HL-60/S4 (cell line): ENCODE results near the gene CFAP54.
"Not testable (repeated sequence)": the region's sequence is repeated elsewhere in the genome, so short reads cannot be mapped to it uniquely, and the experiment has no call there.

Experiments used
- in situ Hi-C: fragments of 300-500 bp; cut with MboI; formaldehyde crosslinking; loops from 2 replicates; pipeline ENCODE4 v1.14.3; 2022; ENCODE audit warnings: low sequenced_read_pairs

CFAP54 gene

DNA sequence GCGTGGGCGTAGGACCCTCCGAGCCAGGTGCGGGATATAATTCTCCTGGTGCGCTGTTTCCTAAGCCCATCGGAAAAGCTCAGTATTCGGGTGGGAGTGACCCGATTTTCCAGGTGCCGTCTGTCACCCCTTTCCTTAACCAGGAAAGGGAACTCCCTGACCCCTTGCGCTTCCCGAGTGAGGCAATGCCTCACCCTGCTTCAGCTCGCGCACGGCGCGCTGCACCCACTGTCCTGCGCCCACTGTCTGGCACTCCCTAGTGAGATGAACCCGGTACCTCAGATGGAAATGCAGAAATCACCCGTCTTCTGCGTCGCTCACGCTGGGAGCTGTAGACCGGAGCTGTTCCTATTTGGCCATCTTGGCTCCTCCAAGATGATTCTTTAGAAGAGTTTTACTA is 240.1 kb downstream of the CFAP54 start:
- in situ Hi-C loops, result not testable (repeated sequence)

DNA sequence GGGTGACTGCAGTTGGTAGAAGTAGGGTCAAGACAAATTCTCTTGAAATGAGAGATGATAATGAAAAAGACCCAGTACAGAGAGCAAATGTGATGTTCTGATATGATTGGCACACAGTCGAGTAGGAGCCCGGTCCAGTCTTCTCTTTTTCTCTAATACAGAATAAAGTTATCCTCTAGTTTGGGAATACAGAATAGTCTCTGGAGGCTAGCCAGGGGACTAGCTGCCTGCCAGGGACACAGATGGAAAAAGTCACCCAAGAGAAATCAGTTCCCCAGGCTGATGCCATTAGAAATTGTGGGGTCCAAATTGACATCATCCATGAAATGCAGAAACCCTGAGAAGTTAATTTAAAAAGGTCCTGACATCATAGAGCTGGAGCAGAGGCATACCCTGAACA is 240.5 kb downstream of the CFAP54 start:
- in situ Hi-C loops, result no loop called here

DNA sequence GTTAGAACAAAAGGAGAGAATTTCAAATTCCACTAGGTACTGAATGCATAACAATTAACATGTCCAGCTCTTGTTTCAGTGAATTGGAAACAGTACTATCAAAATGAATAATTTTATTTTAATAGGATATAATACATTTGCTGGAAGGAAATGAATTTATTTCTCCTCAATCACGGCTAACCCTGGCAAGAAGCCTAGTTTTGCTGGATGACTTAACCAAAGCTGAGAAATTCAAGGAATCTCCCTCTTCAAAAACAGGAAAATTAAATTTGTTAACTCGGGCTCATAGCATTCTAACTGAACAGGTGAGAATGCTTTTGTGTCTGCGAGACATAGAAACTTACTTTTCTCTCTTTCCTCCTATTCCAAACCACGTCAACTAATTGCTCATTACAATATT is 254.2 kb downstream of the CFAP54 start:
- in situ Hi-C loops, result no loop called here

DNA sequence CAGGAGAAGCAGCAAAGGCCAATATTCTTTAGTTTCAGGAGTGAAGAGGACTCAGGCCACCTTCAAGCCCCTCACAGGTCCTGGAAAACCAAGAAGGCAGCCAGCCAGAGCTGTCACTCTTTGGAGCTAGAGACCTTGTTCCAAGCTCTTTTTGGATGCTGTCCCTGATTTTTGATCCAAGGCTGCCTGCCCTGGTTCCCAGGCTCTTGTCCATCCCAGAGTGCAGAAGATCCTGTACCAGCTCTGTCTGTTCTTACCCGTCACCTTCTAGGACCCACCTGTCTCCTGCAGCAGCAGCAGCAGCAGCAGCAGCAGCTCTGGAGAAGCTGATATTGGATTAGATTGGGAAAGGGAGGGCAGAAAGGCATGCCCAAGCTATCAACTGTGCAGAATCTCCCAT is 260.6 kb downstream of the CFAP54 start:
- in situ Hi-C loops, result no loop called here

DNA sequence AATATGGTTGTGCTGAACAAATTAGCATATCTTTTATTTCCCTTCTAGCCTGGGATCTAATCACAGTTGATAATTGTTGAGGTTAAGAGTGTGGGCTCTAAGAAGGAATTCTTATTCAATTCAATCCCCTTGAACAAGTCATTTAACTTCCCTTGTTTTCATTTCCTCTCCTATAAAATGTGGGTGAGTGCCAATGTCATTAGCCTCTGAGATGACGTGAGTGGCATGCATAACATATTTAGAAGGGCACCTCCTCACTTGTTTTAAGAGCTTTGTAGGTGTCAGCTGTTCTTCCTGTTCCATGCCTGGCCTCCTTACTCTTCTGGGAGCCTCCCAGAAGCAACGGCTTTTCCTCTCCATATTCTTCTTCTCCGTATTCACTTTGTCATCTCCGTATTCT is 262.2 kb downstream of the CFAP54 start:
- in situ Hi-C loops, result no loop called here

DNA sequence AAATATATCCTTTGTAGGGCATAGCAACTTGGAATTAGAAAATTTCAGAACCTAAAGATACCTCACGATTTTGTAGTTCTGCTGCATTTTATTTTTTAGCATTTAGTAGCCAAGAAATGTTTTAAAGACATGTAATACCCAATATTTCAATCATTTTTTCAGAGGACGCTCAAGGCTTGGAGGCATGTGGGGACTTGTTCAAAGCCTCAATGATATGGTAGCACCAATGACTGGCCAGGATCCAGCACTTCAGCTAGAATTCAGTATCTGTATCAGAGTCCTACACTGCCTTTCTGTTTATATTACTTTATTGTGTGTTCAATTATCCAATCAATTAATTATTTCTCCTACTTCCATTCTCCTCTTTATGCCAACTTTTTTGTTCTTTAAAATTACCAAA is 262.8 kb downstream of the CFAP54 start:
- in situ Hi-C loops, result no loop called here

DNA sequence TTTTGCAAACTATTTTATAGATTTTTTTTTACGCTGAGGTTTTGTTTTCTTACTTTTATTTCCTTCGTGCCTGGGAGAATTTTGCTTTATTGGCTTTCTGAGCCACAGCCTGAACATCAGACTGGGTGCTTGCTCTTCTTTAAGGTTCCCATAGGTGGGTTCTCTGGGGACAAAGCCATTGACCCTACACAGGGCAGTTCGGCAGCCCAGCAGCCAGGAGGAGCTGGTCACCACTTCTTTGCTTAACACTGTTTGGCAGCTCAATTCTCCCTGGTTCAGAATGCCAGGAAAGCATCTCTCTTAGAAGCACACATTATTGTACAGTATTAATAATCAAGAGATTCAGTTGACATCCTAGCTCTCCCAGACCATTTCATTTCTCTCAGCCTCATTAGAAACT is 276.9 kb downstream of the CFAP54 start:
- in situ Hi-C loops, result no loop called here

DNA sequence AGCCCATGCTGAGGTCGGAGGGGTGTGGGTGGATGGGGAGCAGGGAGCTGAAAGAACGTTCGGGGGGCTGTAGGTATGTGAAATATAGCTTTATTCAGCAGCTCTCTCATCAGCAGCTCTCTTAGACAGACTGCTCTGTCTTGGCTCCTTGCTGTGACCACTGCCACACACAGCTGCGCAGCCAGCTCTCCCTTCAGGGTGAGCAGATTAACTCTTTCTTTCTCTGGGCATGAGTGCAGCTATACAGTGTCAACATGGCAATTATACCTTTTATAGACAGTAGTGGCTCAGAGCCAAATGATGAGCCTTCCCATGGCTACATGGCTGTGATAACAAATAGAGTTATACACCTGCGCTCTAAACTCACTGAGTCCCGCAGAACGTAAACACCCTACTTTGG is 280.0 kb downstream of the CFAP54 start:
- in situ Hi-C loops, result no loop called here

- in situ Hi-C loops, result no loop called here
Observed at GRCh38 chr12:96770219-96771102, 281.1 kb downstream of the CFAP54 start.

GRCh38 chr12:96773031-96773430 is 283.7 kb downstream of the CFAP54 start:
- in situ Hi-C loops, result no loop called here

GRCh38 chr12:96774496-96775256 is 285.3 kb downstream of the CFAP54 start:
- in situ Hi-C loops, result no loop called here

DNA sequence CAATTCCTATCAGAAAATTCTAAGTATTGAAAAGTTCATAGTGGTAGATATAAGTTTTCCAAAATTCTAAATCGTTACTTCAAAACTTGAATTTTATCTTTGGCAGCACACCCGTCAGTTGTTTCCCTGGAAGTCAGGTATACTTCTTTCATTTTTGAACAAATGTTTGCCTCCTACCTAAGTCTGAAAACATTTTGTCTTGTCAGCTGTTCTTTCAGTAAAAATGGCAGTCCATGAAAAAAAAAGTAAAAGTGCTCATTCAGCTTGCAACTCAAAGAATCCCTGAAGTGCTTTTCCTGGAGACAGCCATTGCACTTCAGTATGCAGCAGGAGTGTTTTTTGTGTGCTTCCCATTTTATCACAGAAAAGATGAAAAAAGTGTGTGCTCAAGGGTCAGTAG is 287.5 kb downstream of the CFAP54 start:
- in situ Hi-C loops, result no loop called here

DNA sequence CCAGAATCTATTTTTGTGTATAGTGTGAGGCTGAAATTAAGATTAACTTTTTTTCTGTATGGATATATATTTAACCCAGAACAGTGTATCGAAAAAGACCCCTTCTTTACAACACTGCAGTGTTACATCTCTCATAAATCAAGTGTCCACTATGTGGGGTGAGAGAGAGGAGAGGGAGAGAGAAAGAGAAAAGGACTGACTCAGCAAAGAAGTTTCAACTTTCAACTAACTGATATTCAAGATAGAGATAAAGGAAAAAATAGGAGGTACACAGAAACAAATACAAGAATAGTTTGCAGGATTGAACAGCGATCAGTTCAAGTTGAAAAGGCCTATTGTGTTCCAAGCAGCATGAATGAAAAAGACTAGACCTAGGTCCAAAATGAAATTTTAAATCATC is 291.0 kb downstream of the CFAP54 start:
- in situ Hi-C loops, result no loop called here

- in situ Hi-C loops, result no loop called here
Observed at GRCh38 chr12:96786791-96787190, 297.4 kb downstream of the CFAP54 start.

- in situ Hi-C loops, result no loop called here
Observed at GRCh38 chr12:96803969-96804368, 314.6 kb downstream of the CFAP54 start.

DNA sequence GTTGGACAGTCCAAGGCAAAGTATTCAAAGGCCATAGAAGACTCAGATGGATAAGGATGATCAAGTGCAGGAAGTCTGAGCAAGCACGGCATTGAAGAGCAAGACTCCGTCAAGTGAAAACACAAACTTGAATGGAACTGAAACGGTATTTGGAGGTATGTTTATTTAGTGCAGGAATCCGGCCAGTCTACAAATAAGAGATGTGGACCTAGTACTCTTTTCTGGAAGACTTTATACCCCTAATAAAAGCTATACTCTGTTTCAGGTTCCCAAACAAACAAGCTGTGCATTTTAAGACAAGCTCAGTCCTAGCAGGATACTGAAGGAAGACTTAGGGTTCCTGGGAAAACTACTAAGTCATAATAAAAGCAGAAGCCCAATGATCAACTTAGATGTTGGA is 316.9 kb downstream of the CFAP54 start:
- in situ Hi-C loops, result no loop called here

DNA sequence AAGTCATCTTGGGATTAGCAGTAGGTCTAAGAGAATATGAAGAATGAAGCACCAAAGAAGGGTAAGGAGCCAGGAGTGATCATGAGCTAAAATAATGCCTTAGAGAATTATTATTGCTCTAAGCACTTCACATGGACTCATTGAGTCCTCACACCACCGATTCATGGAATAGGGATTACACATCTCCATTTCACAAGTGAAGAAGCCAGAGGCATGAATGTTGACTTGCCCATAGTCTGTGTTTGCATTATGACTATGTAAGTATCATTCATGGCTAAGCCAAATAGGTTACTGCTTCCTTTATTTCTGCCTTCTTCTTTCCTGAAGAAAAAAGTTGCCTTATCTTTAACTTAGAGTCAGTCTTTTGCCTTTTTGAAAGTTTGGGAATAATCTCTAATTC is 318.4 kb downstream of the CFAP54 start:
- in situ Hi-C loops, result no loop called here

DNA sequence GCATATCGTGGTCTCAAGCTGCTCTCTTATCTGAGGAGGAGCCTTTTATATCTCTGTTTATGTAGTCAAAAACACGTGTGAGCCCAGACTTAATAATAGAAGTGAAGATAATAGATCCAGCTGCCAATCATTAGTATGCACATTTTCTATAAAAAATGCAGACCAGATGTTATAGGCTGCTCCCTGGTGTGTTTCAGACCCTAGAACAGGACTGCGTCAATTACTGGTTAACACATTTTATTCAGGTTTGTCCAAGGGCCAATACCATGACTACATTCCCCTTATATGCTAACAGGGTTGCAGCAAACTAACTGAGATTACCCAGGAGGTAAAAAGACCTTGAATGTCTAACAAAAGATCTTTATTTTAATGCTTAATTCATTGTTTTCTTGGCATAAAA is 319.2 kb downstream of the CFAP54 start:
- in situ Hi-C loops, result no loop called here

DNA sequence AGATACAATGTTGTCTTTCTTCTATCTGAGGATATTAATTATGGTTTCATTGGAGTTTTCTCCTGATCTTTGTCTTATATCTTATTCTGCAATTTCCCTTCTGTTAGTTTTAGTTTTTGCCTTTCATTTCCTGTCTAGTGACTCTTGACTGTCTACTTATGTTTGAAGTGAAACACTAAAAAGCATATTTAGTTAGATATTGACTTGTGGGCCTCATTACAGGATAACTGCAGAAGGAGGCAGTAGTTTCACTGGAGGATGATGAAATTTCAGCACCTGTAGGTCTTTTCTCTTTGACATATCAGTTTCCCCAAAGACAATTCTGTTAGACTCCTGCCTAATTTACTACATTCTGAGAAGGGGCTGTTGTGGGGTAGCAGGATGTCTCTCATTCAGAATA is 320.1 kb downstream of the CFAP54 start:
- in situ Hi-C loops, result no loop called here

DNA sequence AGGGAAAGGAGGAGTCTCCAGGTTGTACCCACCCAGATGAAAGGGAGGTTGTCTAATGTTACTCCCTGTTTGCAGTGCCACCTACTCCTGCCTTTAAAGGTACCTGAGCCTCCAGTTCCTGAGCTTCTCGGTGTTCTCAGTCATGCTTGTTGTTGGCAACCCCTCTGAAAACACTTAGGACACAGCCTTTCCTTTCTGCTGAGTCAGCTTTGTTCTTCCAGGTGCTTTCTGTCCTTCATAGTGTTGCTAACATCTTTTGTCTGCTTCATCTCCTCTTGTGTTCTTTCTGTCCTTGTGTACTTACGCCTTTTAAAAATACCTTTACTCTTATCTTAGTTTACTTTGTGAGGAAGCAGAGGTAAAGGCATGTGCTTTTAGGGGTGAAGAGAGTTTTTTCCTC is 320.7 kb downstream of the CFAP54 start:
- in situ Hi-C loops, result no loop called here

DNA sequence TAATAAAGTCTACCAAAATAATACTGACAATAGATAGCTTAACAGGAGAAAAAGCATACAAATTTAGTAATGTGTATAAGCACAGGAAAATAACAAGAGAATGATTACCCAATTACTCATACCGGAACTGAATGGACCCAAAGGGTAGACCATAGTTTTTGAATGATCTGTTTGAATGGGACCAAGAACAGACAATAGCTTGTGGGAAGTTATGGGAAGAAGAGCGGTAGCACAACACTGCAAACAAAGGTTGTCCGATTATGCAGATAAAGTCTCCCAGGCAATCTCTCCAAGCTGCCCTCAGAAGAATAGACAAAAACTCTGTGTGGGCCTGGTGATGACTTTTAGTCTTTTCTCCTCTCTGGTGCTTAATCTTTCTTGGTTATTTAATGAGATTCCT is 321.1 kb downstream of the CFAP54 start:
- in situ Hi-C loops, result no loop called here

GRCh38 chr12:96811083-96811482 is 321.7 kb downstream of the CFAP54 start:
- in situ Hi-C loops, result no loop called here
